H9 (cell line): ENCODE data around the gene RNF26. TPM values are rescaled to one million over a fixed set of nuclear protein-coding genes. Genes with fewer than 3 reads are reported as not detected.
A peak's percentile ranks its signal among the peaks of the same experiment; 100 is the strongest.

Experiments
- DNase-seq: peaks from one replicate; pipeline ENCODE4 v3.0.0-alpha.2; 2017
- H2AFZ ChIP-seq: one replicate; pipeline ENCODE4 v1.6.1; 2013; ENCODE audit warnings: mild to moderate bottlenecking, low read length, control low read depth, moderate library complexity
- H2AK5ac ChIP-seq: 2 replicates; pipeline ENCODE4 v1.6.1; 2013; ENCODE audit warnings: low read length, control low read depth, mixed read lengths; ENCODE audit not compliant: insufficient read length
- H2BK120ac ChIP-seq: one replicate; pipeline ENCODE4 v1.6.1; 2013; ENCODE audit warnings: low read depth, mild to moderate bottlenecking, low read length, control low read depth, inconsistent platforms; ENCODE audit not compliant: poor library complexity, severe bottlenecking
- H2BK12ac ChIP-seq: 2 replicates; pipeline ENCODE4 v1.6.1; 2013; ENCODE audit warnings: low read length, control low read depth, mixed read lengths, low read depth; ENCODE audit not compliant: insufficient read length
- H2BK15ac ChIP-seq: 2 replicates; pipeline ENCODE4 v1.6.1; 2013; ENCODE audit warnings: low read depth, low read length, control low read depth
- H2BK20ac ChIP-seq: one replicate; pipeline ENCODE4 v1.6.1; 2013; ENCODE audit warnings: low read depth, mild to moderate bottlenecking, low read length, control low read depth, inconsistent platforms; ENCODE audit not compliant: poor library complexity, severe bottlenecking
- H2BK5ac ChIP-seq: 2 replicates; pipeline ENCODE4 v1.6.1; 2013; ENCODE audit warnings: low read length, control low read depth, mixed read lengths; ENCODE audit not compliant: insufficient read length
- H3K14ac ChIP-seq: 2 replicates; pipeline ENCODE4 v1.6.1; 2013; ENCODE audit warnings: low read length, control low read depth; ENCODE audit not compliant: insufficient read depth
- H3K18ac ChIP-seq: 2 replicates; pipeline ENCODE4 v1.6.1; 2013; ENCODE audit warnings: low read depth, mild to moderate bottlenecking, mixed read lengths, low read length, control low read depth; ENCODE audit not compliant: insufficient read length
- H3K23ac ChIP-seq: 2 replicates; pipeline ENCODE4 v1.6.1; 2013; ENCODE audit warnings: low read length, control low read depth, mixed read lengths, low read depth; ENCODE audit not compliant: insufficient read length
- H3K23me2 ChIP-seq: 2 replicates; pipeline ENCODE4 v1.6.1; 2013; ENCODE audit warnings: low read depth, mild to moderate bottlenecking, mixed read lengths, low read length, control low read depth; ENCODE audit not compliant: insufficient read length, poor library complexity, severe bottlenecking
- H3K27ac ChIP-seq: 2 replicates; pipeline ENCODE4 v1.5.1; 2013; ENCODE audit warnings: low read length, control low read depth, mixed read lengths, low read depth; ENCODE audit not compliant: insufficient read length
- H3K27me3 ChIP-seq: 2 replicates; pipeline ENCODE4 v1.6.1; 2013; ENCODE audit warnings: low read length, control low read depth, inconsistent platforms; ENCODE audit not compliant: insufficient read depth
- H3K4ac ChIP-seq: 2 replicates; pipeline ENCODE4 v1.6.1; 2013; ENCODE audit warnings: low read depth, mild to moderate bottlenecking, control low read depth, inconsistent platforms, low read length, moderate library complexity
- H3K4me1 ChIP-seq: 2 replicates; pipeline ENCODE4 v1.6.1; 2013; ENCODE audit warnings: low read length, control low read depth, inconsistent platforms; ENCODE audit not compliant: insufficient read depth
- H3K4me2 ChIP-seq: 2 replicates; pipeline ENCODE4 v1.6.1; 2013; ENCODE audit warnings: low read length, control low read depth, mixed read lengths; ENCODE audit not compliant: insufficient read length, insufficient read depth
- H3K56ac ChIP-seq: 2 replicates; pipeline ENCODE4 v1.6.1; 2013; ENCODE audit warnings: low read depth, mild to moderate bottlenecking, mixed read lengths, low read length, control low read depth; ENCODE audit not compliant: insufficient read length
- H3K79me1 ChIP-seq: 2 replicates; pipeline ENCODE4 v1.6.1; 2013; ENCODE audit warnings: low read depth, mild to moderate bottlenecking, moderate library complexity, low read length, control low read depth, inconsistent platforms; ENCODE audit not compliant: insufficient read depth, poor library complexity, severe bottlenecking
- H3K79me2 ChIP-seq: 2 replicates; pipeline ENCODE4 v1.6.1; 2013; ENCODE audit warnings: low read length, control low read depth, inconsistent platforms; ENCODE audit not compliant: insufficient read depth
- H3K9ac ChIP-seq: 2 replicates; pipeline ENCODE4 v1.6.1; 2013; ENCODE audit warnings: low read length, control low read depth, mixed read lengths; ENCODE audit not compliant: insufficient read length; ENCODE audit errors: extremely low read depth
- H3K9me3 ChIP-seq: one replicate; pipeline ENCODE4 v1.6.1; 2013; ENCODE audit warnings: low read depth, low read length, inconsistent platforms; ENCODE audit not compliant: control insufficient read depth
- H3T11ph ChIP-seq: one replicate; pipeline ENCODE4 v1.6.1; 2013; ENCODE audit warnings: mild to moderate bottlenecking, low read length, control low read depth, inconsistent platforms
- H4K20me1 ChIP-seq: one replicate; pipeline ENCODE4 v1.6.1; 2013; ENCODE audit not compliant: control insufficient read depth, insufficient read length, insufficient read depth
- H4K5ac ChIP-seq: 2 replicates; pipeline ENCODE4 v1.6.1; 2013; ENCODE audit warnings: low read depth, mild to moderate bottlenecking, mixed read lengths, low read length, control low read depth; ENCODE audit not compliant: insufficient read length
- H4K8ac ChIP-seq: replicated peaks from 2 replicates; pipeline ENCODE4 v1.6.1; 2013; ENCODE audit warnings: low read length, control low read depth, mixed read lengths, low read depth; ENCODE audit not compliant: insufficient read length
- H4K91ac ChIP-seq: 2 replicates; pipeline ENCODE4 v1.6.1; 2013; ENCODE audit warnings: low read depth, mild to moderate bottlenecking, moderate library complexity, mixed read lengths, low read length, control low read depth; ENCODE audit not compliant: insufficient read length
- H3K27ac Mint-ChIP-seq, 3 experiments: 2 replicates in 2 of 3; 3 replicates in 1 of 3; pipeline ENCODE4 v1.8.0; 2020 to 2021; ENCODE audit warnings: mixed read lengths in 3 of 3, mild to moderate bottlenecking in 1 of 3, moderate library complexity in 1 of 3
- H3K27me3 Mint-ChIP-seq: 2 replicates; pipeline ENCODE4 v1.8.0; 2021; ENCODE audit warnings: low read depth, mild to moderate bottlenecking, moderate library complexity, mixed read lengths
- H3K36me3 Mint-ChIP-seq, 3 experiments: 2 replicates in 2 of 3; 3 replicates in 1 of 3; pipeline ENCODE4 v1.8.0; 2020 to 2021; ENCODE audit warnings: low read depth in 3 of 3, mixed read lengths in 3 of 3; ENCODE audit not compliant: insufficient read depth in 1 of 3
- H3K4me1 Mint-ChIP-seq, 2 experiments: 2 replicates each; pipeline ENCODE4 v1.8.0; 2020; ENCODE audit warnings: mixed read lengths in 2 of 2
- H3K4me3 Mint-ChIP-seq, 2 experiments: 2 replicates in 1 of 2; 3 replicates in 1 of 2; pipeline ENCODE4 v1.8.0; 2020 to 2021; ENCODE audit warnings: mild to moderate bottlenecking in 2 of 2, mixed read lengths in 2 of 2, moderate library complexity in 1 of 2
- H3K9me3 Mint-ChIP-seq, 2 experiments: 2 replicates in 1 of 2; 3 replicates in 1 of 2; pipeline ENCODE4 v1.8.0; 2020; ENCODE audit warnings: mild to moderate bottlenecking in 2 of 2, mixed read lengths in 2 of 2, moderate library complexity in 1 of 2
- WGBS: extraction: QIAGEN DNeasy Blood & Tissue Kit; methylation state at CpG from one replicate; pipeline ENCODE4 v1.1.7; 2013; ENCODE audit warnings: missing lambda C conversion rate, low lambda C conversion rate, mixed read lengths; ENCODE audit not compliant: insufficient read length; ENCODE audit errors: extremely low coverage; 5-methylcytosine and 5-hydroxymethylcytosine counted together
- total RNA-seq: library from RNA; stranded (reverse); gene quantifications from 2 replicates; pipeline ENCODE4 v1.2.1, GENCODE V29; 2021
- TF ChIP-seq, protein P1 (sequence below): fragments of 200-600 bp; sonication (generic); conservative IDR thresholded peaks from 3 replicates; pipeline ENCODE4 v1.8.0; 2021; ENCODE audit warnings: antibody characterized with exemption, mild to moderate bottlenecking

The RNF26 gene
- total RNA-seq, 1 experiment from 2014 or later: 57.6 TPM

DNA sequence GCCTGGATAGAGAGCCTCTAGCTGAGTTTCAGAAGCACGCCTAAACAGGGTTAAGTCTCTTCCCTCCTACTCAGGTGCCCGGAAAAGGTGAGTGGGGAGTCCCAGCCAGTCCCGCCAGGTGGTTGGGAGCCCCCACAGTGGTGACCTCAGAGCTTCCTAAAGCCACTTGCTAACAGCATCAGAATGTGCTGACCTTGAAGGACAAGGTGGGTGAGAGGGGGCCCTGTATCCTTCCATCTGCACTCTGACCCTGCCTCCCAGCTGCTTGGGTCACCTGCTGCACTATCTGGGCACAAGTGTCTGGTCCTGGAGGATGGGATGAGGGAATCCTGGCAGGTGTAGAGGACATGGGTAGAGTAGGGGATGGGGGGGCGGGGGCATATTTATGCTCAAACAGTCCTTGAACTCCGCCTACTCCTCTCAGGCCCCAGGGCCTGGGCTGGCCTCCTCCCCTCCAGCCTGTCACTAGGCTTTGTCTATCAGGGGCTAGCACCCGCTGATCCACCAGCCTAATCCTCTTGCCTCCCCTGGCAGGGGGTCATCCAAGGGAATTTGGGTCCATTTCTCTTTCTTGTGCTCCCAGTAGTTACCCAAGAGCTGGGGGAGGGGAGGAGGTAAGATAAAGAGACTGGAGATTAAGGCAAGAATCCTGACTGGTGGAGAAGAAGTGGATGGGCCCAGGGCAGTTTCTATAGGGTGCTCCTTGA lies 43.8 kb downstream of the RNF26 start:
- DNase-seq: no peak
- Histone ChIP-seq H2AK5ac (no peak overlapping the region), H3K9me3 (no peaks in the 10 kb centered on the region), H2AFZ (no peak overlapping the region), H3K18ac (no peak overlapping the region), H3K4ac (no peak overlapping the region), H2BK5ac (no peak overlapping the region), H2BK15ac (no peak overlapping the region), H3K23ac (no peak overlapping the region), H4K91ac (no peak overlapping the region), H4K20me1 (no peaks in the 10 kb centered on the region), H3K79me1 (no peaks in the 10 kb centered on the region), H3K9ac (no peak overlapping the region), H3K27me3 (peaks cover 3% of the 10 kb centered on the region; the same call in 1 of the 2 replicates), H2BK12ac (no peak overlapping the region), H2BK120ac (no peak overlapping the region), H3K56ac (no peak overlapping the region), H3K4me1 (peaks cover 3% of the 10 kb centered on the region; the same call in 1 of the 2 replicates), H4K8ac (no peak overlapping the region), H3K4me2 (no peak overlapping the region), H3K27ac (no peak overlapping the region), H3K79me2 (no peaks in the 10 kb centered on the region), H3T11ph (no peak overlapping the region), H2BK20ac (no peak overlapping the region), H3K23me2 (peaks cover 15% of the 10 kb centered on the region), H4K5ac (no peak overlapping the region), H3K14ac (no peak overlapping the region)
- TF ChIP-seq, protein P1, sequence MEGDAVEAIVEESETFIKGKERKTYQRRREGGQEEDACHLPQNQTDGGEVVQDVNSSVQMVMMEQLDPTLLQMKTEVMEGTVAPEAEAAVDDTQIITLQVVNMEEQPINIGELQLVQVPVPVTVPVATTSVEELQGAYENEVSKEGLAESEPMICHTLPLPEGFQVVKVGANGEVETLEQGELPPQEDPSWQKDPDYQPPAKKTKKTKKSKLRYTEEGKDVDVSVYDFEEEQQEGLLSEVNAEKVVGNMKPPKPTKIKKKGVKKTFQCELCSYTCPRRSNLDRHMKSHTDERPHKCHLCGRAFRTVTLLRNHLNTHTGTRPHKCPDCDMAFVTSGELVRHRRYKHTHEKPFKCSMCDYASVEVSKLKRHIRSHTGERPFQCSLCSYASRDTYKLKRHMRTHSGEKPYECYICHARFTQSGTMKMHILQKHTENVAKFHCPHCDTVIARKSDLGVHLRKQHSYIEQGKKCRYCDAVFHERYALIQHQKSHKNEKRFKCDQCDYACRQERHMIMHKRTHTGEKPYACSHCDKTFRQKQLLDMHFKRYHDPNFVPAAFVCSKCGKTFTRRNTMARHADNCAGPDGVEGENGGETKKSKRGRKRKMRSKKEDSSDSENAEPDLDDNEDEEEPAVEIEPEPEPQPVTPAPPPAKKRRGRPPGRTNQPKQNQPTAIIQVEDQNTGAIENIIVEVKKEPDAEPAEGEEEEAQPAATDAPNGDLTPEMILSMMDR: no peak
- peaks cover 60 to 70% of the 10 kb centered on the region in 2 experiments for H3K4me1 Mint-ChIP-seq
- no peaks in the 10 kb centered on the region; a peak in 1 of 5 replicates for H3K9me3 Mint-ChIP-seq
- WGBS: no CpG with 5 or more reads among the region's 6 CpGs
- peaks cover 15% of the 10 kb centered on the region for H3K27me3 Mint-ChIP-seq
- peaks cover 0 to 3% (median 0%) of the 10 kb centered on the region in 3 experiments; a peak in 1 of 7 replicates for H3K36me3 Mint-ChIP-seq
- H3K27ac Mint-ChIP-seq: peak overlapping the region in 2 of 3 experiments; percentile 87 to 94; a peak in 5 of 7 replicates
- peak overlapping the region; percentile 44 to 51; a peak in 4 of 5 replicates for H3K4me3 Mint-ChIP-seq
